ENCODE results near the gene TFF3. TPM values are rescaled to one million over a fixed set of nuclear protein-coding genes. Genes with fewer than 3 reads are reported as not detected.

Gene TFF3
- total and polyA plus RNA-seq, 2 experiments from 2014 or later: 1.2 to 3.3 TPM

DNA sequence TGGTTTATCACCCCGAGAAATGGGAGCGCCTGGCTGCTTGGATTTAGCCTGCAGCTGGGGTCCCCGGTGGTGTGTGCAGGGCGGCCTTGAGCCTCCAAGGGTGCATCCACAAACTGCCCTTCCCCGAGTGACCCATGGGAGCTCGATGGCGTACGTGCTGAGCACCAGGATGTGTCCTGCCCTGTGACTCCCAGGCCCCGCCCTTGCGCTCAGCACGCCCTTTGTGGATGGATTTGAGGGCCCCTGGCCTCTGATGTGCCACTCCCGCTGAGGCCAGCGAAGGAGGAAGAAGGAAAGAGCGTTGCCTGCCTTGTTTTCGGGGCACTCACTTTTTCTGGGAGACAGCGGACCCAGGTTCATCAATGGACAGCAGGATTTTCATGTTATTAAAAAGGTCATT is 1.7 kb upstream of the TFF3 start:
- no peak for ATAC-seq
- H3K27ac ChIP-seq (ENCODE audit: low read depth): no peak overlapping the region

More for the DNA sequence above, 1.7 kb upstream of the TFF3 start:
- H3K36me3 Mint-ChIP-seq (ENCODE audit: low read depth): no peaks in the 10 kb centered on the region
- no peak for TF ChIP-seq JUNB (IDR thresholded peaks at IDR 0.05; ENCODE audit: unreplicated experiment)
- no peak for TF ChIP-seq EZH2 (IDR thresholded peaks at IDR 0.05; ENCODE audit: low read depth, unreplicated experiment)
- no peak for TF ChIP-seq NANOG (IDR thresholded peaks at IDR 0.05; ENCODE audit: borderline replicate concordance)
- TF ChIP-seq ETS1 (IDR thresholded peaks at IDR 0.05): no peak
- TF ChIP-seq ZNF462 (CRISPR knock-in tag; IDR thresholded peaks at IDR 0.05): no peak
- TF ChIP-seq ZNF114 (CRISPR knock-in tag; IDR thresholded peaks at IDR 0.05): no peak
- Histone ChIP-seq H3K27me3 (ENCODE audit: insufficient read depth) (no peaks in the 10 kb centered on the region), H3K4me1 (ENCODE audit: insufficient read depth) (peaks cover 11% of the 10 kb centered on the region; the same call in 1 of the 2 replicates), H3K79me2 (replicated peaks; ENCODE audit: insufficient read depth) (no peaks in the 10 kb centered on the region), H3F3A (replicated peaks; ENCODE audit: low read depth) (no peaks in the 10 kb centered on the region), H3K4me2 (no peak overlapping the region), H3K4me3 (no peak overlapping the region), H4K20me1 (replicated peaks; ENCODE audit: insufficient read depth) (no peaks in the 10 kb centered on the region), H3K36me3 (ENCODE audit: insufficient read depth) (no peaks in the 10 kb centered on the region), H3K9me2 (ENCODE audit: insufficient read depth) (no peaks in the 10 kb centered on the region), H2AFZ (no peak overlapping the region)
- DNase-seq (ENCODE audit: low spot score): no peak
- H3K27ac Mint-ChIP-seq: no peak overlapping the region
- peaks cover 12% of the 10 kb centered on the region for H3K27me3 Mint-ChIP-seq (ENCODE audit: insufficient read depth, low read depth, poor library complexity)
- no peak overlapping the region for H3K4me3 Mint-ChIP-seq
- no peaks in the 10 kb centered on the region for H3K9me3 Mint-ChIP-seq
- H3K4me1 Mint-ChIP-seq: peaks cover 43% of the 10 kb centered on the region

All from GM23338 (cell line).